ENCODE measurements around the gene ELAVL3.
"Not testable (repeated sequence)": the region's sequence is repeated elsewhere in the genome, so short reads cannot be mapped to it uniquely, and the experiment has no call there.

The ELAVL3 gene

GRCh38 chr19:11458912-11459311, 21.9 kb downstream of the ELAVL3 start:
- not testable (repeated sequence) for DNase-seq (ENCODE audit: low spot score)

- no peak for DNase-seq (ENCODE audit: low spot score)
Measured at GRCh38 chr19:11458236-11458900, 22.5 kb downstream of the ELAVL3 start.

GRCh38 chr19:11457831-11458230, 23.0 kb downstream of the ELAVL3 start:
- no peak for DNase-seq (ENCODE audit: low spot score)

- DNase-seq (ENCODE audit: low spot score): peak; percentile 20
Measured at GRCh38 chr19:11457115-11457514, 23.7 kb downstream of the ELAVL3 start.

GRCh38 chr19:11456659-11457058, 24.2 kb downstream of the ELAVL3 start:
- no peak for DNase-seq (ENCODE audit: low spot score)

GRCh38 chr19:11455233-11455554, 25.7 kb downstream of the ELAVL3 start:
- DNase-seq (ENCODE audit: low spot score): not testable (repeated sequence)

GRCh38 chr19:11453468-11454341, 27.1 kb downstream of the ELAVL3 start:
- peak; percentile 18 for DNase-seq (ENCODE audit: low spot score)

GRCh38 chr19:11452620-11453310, 28.1 kb downstream of the ELAVL3 start:
- DNase-seq (ENCODE audit: low spot score): no peak

- DNase-seq (ENCODE audit: low spot score): no peak
Measured at GRCh38 chr19:11451871-11452619, 28.8 kb downstream of the ELAVL3 start.

GRCh38 chr19:11451327-11451870, 29.4 kb downstream of the ELAVL3 start:
- no peak for DNase-seq (ENCODE audit: low spot score)

GRCh38 chr19:11450570-11451326, 30.1 kb downstream of the ELAVL3 start:
- no peak for DNase-seq (ENCODE audit: low spot score)

- no peak for DNase-seq (ENCODE audit: low spot score)
Measured at GRCh38 chr19:11448923-11449554, 31.8 kb downstream of the ELAVL3 start.

GRCh38 chr19:11448410-11448809, 32.4 kb downstream of the ELAVL3 start:
- DNase-seq (ENCODE audit: low spot score): no peak

- DNase-seq (ENCODE audit: low spot score): no peak
Measured at GRCh38 chr19:11447347-11448262, 33.2 kb downstream of the ELAVL3 start.

GRCh38 chr19:11446652-11447301, 34.1 kb downstream of the ELAVL3 start:
- peak; percentile 88 for DNase-seq (ENCODE audit: low spot score)

- no peak for DNase-seq (ENCODE audit: low spot score)
Measured at GRCh38 chr19:11446271-11446651, 34.6 kb downstream of the ELAVL3 start.

GRCh38 chr19:11445141-11445540, 35.7 kb downstream of the ELAVL3 start:
- DNase-seq (ENCODE audit: low spot score): no peak

- no peak for DNase-seq (ENCODE audit: low spot score)
Measured at GRCh38 chr19:11444059-11444458, 36.8 kb downstream of the ELAVL3 start.

- no peak for DNase-seq (ENCODE audit: low spot score)
Measured at GRCh38 chr19:11437955-11438354, 42.9 kb downstream of the ELAVL3 start.

Measured in GM03348 (cell line).